ENCODE results near the gene KCTD6. TPM values are rescaled to one million over a fixed set of nuclear protein-coding genes. Genes with fewer than 3 reads are reported as not detected.
"Not testable (repeated sequence)": the region's sequence is repeated elsewhere in the genome, so short reads cannot be mapped to it uniquely, and the experiment has no call there.

KCTD6 gene
- total RNA-seq, 8 experiments from 2014 or later = 8.9 to 22.2 (median 17.5) TPM

- H3K27ac ChIP-seq = no peak overlapping the region
- H3K4me3 ChIP-seq = no peak overlapping the region
- peak; percentile 25 to 72 (median 47) for ATAC-seq (replicated peaks in 6 of 8)
- 40 to 100% (median 70%) methylated on average over 1 to 2 of the region's 8 CpGs; no CpG with 5 or more reads in 4 of the 10 experiments for WGBS, 10 experiments
- in situ Hi-C loops (cut with MboI; ENCODE audit: low pct_unique_long_range_greater_than_20kb in 2 of 9, low sequenced_read_pairs in 9 of 9, unreplicated experiment in 9 of 9) = loop anchor here in 1 of 9 experiments (25.0 kb wide), 1 partner anchor 183 kb away; the partner anchor contains the start of gene PXK
- H3K4me1 ChIP-seq (replicated peaks in 1 of 2) = peaks cover 15 to 17% of the 10 kb centered on the region in 2 donors
These were observed 28.8 kb downstream of the KCTD6 start for GRCh38 chr3:58520403-58521335.

DNA sequence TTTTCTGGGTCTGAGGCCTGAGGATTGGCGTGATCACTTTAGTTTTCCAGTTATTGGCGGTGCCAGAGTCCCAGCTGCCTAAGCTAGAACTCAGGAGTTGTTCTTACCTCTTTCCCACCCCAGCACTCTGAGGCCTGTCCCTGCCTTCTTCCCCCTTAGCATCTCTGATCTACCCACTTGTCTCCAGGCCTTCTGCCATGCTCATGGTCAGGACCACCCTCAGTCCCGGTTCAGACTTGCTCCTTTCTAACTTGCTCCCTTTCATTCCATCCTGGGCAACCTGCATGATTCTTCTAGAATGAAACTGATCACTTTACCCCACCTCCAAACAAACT, 29.4 kb downstream of the KCTD6 start:
- H3K4me3 ChIP-seq = no peak overlapping the region
- peaks cover 15 to 17% of the 10 kb centered on the region in 2 donors for H3K4me1 ChIP-seq (replicated peaks in 1 of 2)
- no peak for ATAC-seq (replicated peaks in 6 of 8)
- H3K27ac ChIP-seq = no peak overlapping the region
- WGBS, 10 experiments = 0 to 94% (median 87%) methylated on average over 1 to 3 of the region's 3 CpGs; no CpG with 5 or more reads in 4 of the 10 experiments
- in situ Hi-C loops (cut with MboI; ENCODE audit: low pct_unique_long_range_greater_than_20kb in 2 of 9, low sequenced_read_pairs in 9 of 9, unreplicated experiment in 9 of 9) = loop anchor here in 1 of 9 experiments (25.0 kb wide), 1 partner anchor 184 kb away; the partner anchor contains the start of gene PXK

GRCh38 chr3:58521917-58522631, 30.2 kb downstream of the KCTD6 start:
- peak in 5 of 8 experiments; percentile 65 to 77 (median 70) for ATAC-seq (replicated peaks in 6 of 8)
- H3K4me3 ChIP-seq = no peak overlapping the region
- H3K4me1 ChIP-seq (replicated peaks in 1 of 2) = peaks cover 15 to 17% of the 10 kb centered on the region in 2 donors
- in situ Hi-C loops (cut with MboI; ENCODE audit: low pct_unique_long_range_greater_than_20kb in 2 of 9, low sequenced_read_pairs in 9 of 9, unreplicated experiment in 9 of 9) = loop anchor here in 1 of 9 experiments (25.0 kb wide), 1 partner anchor 185 kb away; the partner anchor contains the start of gene PXK
- 33 to 80% (median 66%) methylated on average over 1 to 9 of the region's 10 CpGs; no CpG with 5 or more reads in 1 of the 10 experiments for WGBS, 10 experiments
- peak overlapping the region in 1 of 2 donors; percentile 45 for H3K27ac ChIP-seq

DNA sequence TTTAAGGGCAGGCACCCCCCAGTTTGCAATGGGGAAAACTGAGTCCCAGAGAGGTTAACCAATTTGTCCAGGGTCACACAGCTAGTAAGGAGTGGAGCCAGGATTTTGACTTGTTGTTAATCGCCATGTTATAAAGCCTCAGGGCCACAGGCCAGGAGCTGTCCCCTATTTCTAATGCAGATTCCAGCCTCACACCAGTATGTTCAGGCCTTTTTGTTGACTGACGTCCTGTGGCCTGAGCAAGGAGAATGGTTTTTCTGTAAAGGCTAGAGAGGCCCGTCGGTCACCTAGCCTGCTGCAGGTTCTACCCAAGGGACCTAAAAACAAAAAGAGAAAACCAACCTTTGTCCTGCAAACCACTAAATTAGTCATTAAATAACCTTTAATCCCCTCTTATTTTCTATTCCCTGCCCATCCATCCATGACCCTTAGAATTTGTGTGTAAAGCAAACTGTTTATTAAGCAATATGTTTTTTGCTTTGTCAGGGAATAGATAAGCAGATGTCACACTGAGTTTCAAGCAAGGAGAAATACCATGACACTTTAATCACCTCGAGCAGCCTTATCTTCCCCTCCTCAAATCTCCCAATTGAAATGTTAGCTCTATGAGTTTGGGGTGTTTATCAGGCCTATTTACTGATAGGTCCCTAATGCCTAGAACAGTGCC, 31.0 kb downstream of the KCTD6 start:
- Histone ChIP-seq H3K4me1 (replicated peaks in 1 of 2) (peaks cover 15 to 17% of the 10 kb centered on the region in 2 donors), H3K4me3 (no peak overlapping the region), H3K27ac (no peak overlapping the region)
- in situ Hi-C loops (cut with MboI; ENCODE audit: low pct_unique_long_range_greater_than_20kb in 2 of 9, low sequenced_read_pairs in 9 of 9, unreplicated experiment in 9 of 9) = loop anchor here in 1 of 9 experiments (25.0 kb wide), 1 partner anchor 186 kb away; the partner anchor contains the start of gene PXK
- ATAC-seq (replicated peaks in 6 of 8) = no peak
- WGBS, 10 experiments = 60 to 100% (median 77%) methylated on average over 1 to 5 of the region's 5 CpGs; no CpG with 5 or more reads in 2 of the 10 experiments

- ATAC-seq (replicated peaks in 6 of 8) = no peak
- Histone ChIP-seq H3K4me1 (replicated peaks in 1 of 2) (peaks cover 8 to 10% of the 10 kb centered on the region in 2 donors), H3K4me3 (no peak overlapping the region), H3K27ac (no peak overlapping the region)
- 60 to 100% (median 90%) methylated on average over 1 to 7 of the region's 11 CpGs; no CpG with 5 or more reads in 3 of the 10 experiments for WGBS, 10 experiments
- in situ Hi-C loops (cut with MboI; ENCODE audit: low pct_unique_long_range_greater_than_20kb in 2 of 9, low sequenced_read_pairs in 9 of 9, unreplicated experiment in 9 of 9) = loop anchor here in 1 of 9 experiments (25.0 kb wide), 1 partner anchor 187 kb away; the partner anchor contains the start of gene PXK
These were observed 32.5 kb downstream of the KCTD6 start for GRCh38 chr3:58524326-58524888.

DNA sequence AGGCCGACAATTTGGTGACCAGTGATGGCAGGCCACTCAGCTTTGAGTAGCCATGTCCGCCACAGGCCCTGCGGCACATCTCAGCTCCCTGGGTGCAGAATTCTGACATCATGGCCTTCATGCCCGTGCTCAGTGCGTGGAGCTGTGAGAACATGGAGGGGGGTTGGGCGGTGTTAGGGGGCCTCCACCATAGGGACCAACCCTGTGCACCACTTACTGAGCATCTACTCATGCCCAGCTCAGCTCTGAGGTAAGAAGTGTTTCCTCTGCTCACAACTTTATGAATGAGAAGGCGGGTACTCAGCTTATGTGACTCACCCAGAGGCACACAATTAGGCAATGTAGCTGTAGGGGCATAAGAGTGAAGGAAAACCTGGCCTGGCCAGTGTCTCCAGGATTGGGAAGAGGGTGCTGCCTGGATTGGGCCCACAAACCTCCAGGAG, 34.6 kb downstream of the KCTD6 start:
- in situ Hi-C loops (cut with MboI; ENCODE audit: low pct_unique_long_range_greater_than_20kb in 2 of 9, low sequenced_read_pairs in 9 of 9, unreplicated experiment in 9 of 9) = loop anchor here in 3 of 9 experiments (25.0 kb wide), 2 partner anchors 189 to 214 kb away; partner anchors contain the start of genes HTD2 (in 2 of the 3), RPP14 (in 2 of the 3) and PXK (in 1 of the 3)
- Histone ChIP-seq H3K4me3 (no peak overlapping the region), H3K27ac (no peak overlapping the region), H3K4me1 (replicated peaks in 1 of 2) (peaks cover 4 to 10% of the 10 kb centered on the region in 2 donors)
- 0 to 85% (median 73%) methylated on average over 1 to 3 of the region's 7 CpGs; no CpG with 5 or more reads in 7 of the 10 experiments for WGBS, 10 experiments
- ATAC-seq (replicated peaks in 6 of 8) = peak in 3 of 8 experiments; percentile 93 to 98 (median 97)

DNA sequence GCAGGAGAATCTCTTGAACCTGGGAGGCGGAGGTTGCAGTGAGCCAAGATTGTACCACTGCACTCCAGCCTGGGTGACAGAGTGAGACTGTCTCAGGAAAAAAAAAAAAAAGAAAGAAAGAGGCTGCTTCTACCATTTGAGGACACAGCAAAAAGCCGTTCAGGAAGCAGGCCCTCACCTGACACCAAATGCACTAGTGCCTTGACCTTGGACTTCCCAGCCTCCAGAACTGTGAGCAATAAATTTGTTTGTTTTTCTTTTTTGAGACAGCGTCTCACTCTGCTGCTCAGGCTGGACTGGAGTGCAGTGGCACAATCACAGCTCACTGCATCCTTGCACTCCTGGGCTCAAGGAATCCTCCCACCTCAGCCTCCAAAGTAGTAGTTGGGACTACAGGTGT, 35.5 kb downstream of the KCTD6 start:
- H3K4me1 ChIP-seq (replicated peaks in 1 of 2); H3K4me3 ChIP-seq; H3K27ac ChIP-seq; ATAC-seq (replicated peaks in 6 of 8): not testable (repeated sequence)
- in situ Hi-C loops (cut with MboI; ENCODE audit: low pct_unique_long_range_greater_than_20kb in 2 of 9, low sequenced_read_pairs in 9 of 9, unreplicated experiment in 9 of 9) = loop anchor here in 3 of 9 experiments (25.0 kb wide), 2 partner anchors 190 to 215 kb away; partner anchors contain the start of genes HTD2 (in 2 of the 3), RPP14 (in 2 of the 3) and PXK (in 1 of the 3)
- 43 to 100% (median 100%) methylated on average over 1 to 3 of the region's 3 CpGs; no CpG with 5 or more reads in 3 of the 10 experiments for WGBS, 10 experiments

GRCh38 chr3:58528629-58529028, 36.7 kb downstream of the KCTD6 start:
- Histone ChIP-seq H3K27ac (no peak overlapping the region), H3K4me3 (no peak overlapping the region), H3K4me1 (replicated peaks in 1 of 2) (peaks cover 2 to 6% of the 10 kb centered on the region in 2 donors)
- in situ Hi-C loops (cut with MboI; ENCODE audit: low pct_unique_long_range_greater_than_20kb in 2 of 9, low sequenced_read_pairs in 9 of 9, unreplicated experiment in 9 of 9) = loop anchor here in 3 of 9 experiments (25.0 kb wide), 2 partner anchors 191 to 216 kb away; partner anchors contain the start of genes HTD2 (in 2 of the 3), RPP14 (in 2 of the 3) and PXK (in 1 of the 3)
- WGBS, 10 experiments = 80 to 88% methylated on average over 1 to 3 of the region's 6 CpGs; no CpG with 5 or more reads in 8 of the 10 experiments
- ATAC-seq (replicated peaks in 6 of 8) = peak in 2 of 8 experiments; percentile 20 to 43

GRCh38 chr3:58529516-58530353, 37.8 kb downstream of the KCTD6 start:
- Histone ChIP-seq H3K4me1 (replicated peaks in 1 of 2) (peaks cover 2 to 6% of the 10 kb centered on the region in 2 donors), H3K4me3 (no peak overlapping the region), H3K27ac (no peak overlapping the region)
- WGBS, 10 experiments = 13 to 100% (median 66%) methylated on average over 2 to 4 of the region's 15 CpGs; no CpG with 5 or more reads in 6 of the 10 experiments
- ATAC-seq (replicated peaks in 6 of 8) = peak in 7 of 8 experiments; percentile 5 to 52 (median 49)
- in situ Hi-C loops (cut with MboI; ENCODE audit: low pct_unique_long_range_greater_than_20kb in 2 of 9, low sequenced_read_pairs in 9 of 9, unreplicated experiment in 9 of 9) = loop anchor here in 3 of 9 experiments (25.0 kb wide), 2 partner anchors 192 to 217 kb away; partner anchors contain the start of genes HTD2 (in 2 of the 3), RPP14 (in 2 of the 3) and PXK (in 1 of the 3)

DNA sequence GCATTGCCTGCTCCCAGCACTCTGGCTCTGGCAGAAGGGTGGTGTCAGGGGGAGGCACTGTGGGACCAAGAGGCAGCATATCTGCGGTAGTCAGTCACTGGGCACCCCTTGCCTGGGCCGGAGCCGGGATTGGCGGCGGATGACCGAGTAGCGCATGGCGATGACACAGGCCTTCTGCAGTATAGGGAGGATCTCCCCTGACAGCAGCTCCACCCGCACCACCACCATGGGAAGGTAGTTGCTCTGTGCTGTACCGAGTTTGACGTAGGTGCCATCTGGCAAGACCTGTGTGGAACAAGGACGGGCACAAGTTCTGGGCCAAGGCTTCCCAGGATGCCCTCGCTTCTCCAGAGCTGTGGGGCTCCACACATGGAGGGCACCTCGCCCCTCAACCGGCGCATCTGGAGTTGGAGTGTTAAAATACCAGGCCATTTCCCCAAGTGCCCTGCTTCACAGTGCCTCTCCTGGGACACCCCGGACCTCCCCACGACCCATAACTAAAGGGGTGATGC, 38.5 kb downstream of the KCTD6 start:
- Histone ChIP-seq H3K27ac (no peak overlapping the region), H3K4me3 (no peak overlapping the region), H3K4me1 (replicated peaks in 1 of 2) (peaks cover 2 to 6% of the 10 kb centered on the region in 2 donors)
- WGBS, 10 experiments = 80 to 100% (median 93%) methylated on average over 2 to 6 of the region's 18 CpGs; no CpG with 5 or more reads in 7 of the 10 experiments
- no peak for ATAC-seq (replicated peaks in 6 of 8)
- in situ Hi-C loops (cut with MboI; ENCODE audit: low pct_unique_long_range_greater_than_20kb in 2 of 9, low sequenced_read_pairs in 9 of 9, unreplicated experiment in 9 of 9) = loop anchor here in 3 of 9 experiments (25.0 kb wide), 2 partner anchors 193 to 218 kb away; partner anchors contain the start of genes HTD2 (in 2 of the 3), RPP14 (in 2 of the 3) and PXK (in 1 of the 3)
